WTC11 (cell line): Measurements from ENCODE around the gene ERICH6B. TPM values are rescaled to one million over a fixed set of nuclear protein-coding genes. Genes with fewer than 3 reads are reported as not detected.

ENCODE experiments used
- ATAC-seq: fragments of 200-7000 bp; cut with Tn5 transposase; 2 replicates; pipeline ENCODE4 v1.10.0; 2021; ENCODE audit warnings: mild to moderate bottlenecking, moderate library complexity
- CTCF ChIA-PET: fragments of 300-600 bp; sonication (Branson Sonifier 250); formaldehyde crosslinking; loops from one replicate; lab custom pipeline; 2021; ENCODE audit warnings: antibody characterized with exemption; lab: Charles Lee
- POLR2A ChIA-PET: fragments of 350-600 bp; sonication (Branson Sonifier 250); formaldehyde crosslinking; loops from one replicate; lab custom pipeline; 2021; ENCODE audit warnings: antibody characterized with exemption; lab: Charles Lee
- DNase-seq: peaks from one replicate; pipeline ENCODE4 v3.0.0; 2021; ENCODE audit warnings: low spot score
- H3K27ac Mint-ChIP-seq: 2 replicates; pipeline ENCODE4 v1.8.0; 2021; ENCODE audit warnings: mixed read lengths
- H3K27me3 Mint-ChIP-seq: 2 replicates; pipeline ENCODE4 v1.8.0; 2021; ENCODE audit warnings: low read depth, mild to moderate bottlenecking, moderate library complexity, mixed read lengths
- H3K36me3 Mint-ChIP-seq: 2 replicates; pipeline ENCODE4 v1.8.0; 2021; ENCODE audit warnings: mixed read lengths
- H3K4me1 Mint-ChIP-seq: 2 replicates; pipeline ENCODE4 v1.8.0; 2022; ENCODE audit warnings: mixed read lengths
- H3K4me3 Mint-ChIP-seq: 2 replicates; pipeline ENCODE4 v1.8.0; 2021; ENCODE audit warnings: mild to moderate bottlenecking, moderate library complexity, mixed read lengths
- H3K9me3 Mint-ChIP-seq: 2 replicates; pipeline ENCODE4 v1.8.0; 2021; ENCODE audit warnings: mixed read lengths
- CBFB ChIP-seq: sonication (generic); formaldehyde crosslinking; IDR thresholded peaks from 2 replicates; pipeline ENCODE4 v1.8.1; 2022; ENCODE audit warnings: mild to moderate bottlenecking, low read depth, missing genetic modification reagents
- FOXK1 ChIP-seq: sonication (generic); formaldehyde crosslinking; IDR thresholded peaks from 2 replicates; pipeline ENCODE4 v1.8.0; 2022; ENCODE audit warnings: mild to moderate bottlenecking, moderate library complexity, missing genetic modification reagents
- GRHL2 ChIP-seq: fragments of 250-450 bp; sonication (Bioruptor Pico); IDR thresholded peaks from 2 replicates; pipeline ENCODE4 v1.8.0; 2022; ENCODE audit warnings: mild to moderate bottlenecking, moderate library complexity; ENCODE audit not compliant: insufficient replicate concordance, severe bottlenecking
- GTF2I ChIP-seq: fragments of 250-450 bp; sonication (Bioruptor Pico); conservative IDR thresholded peaks from 2 replicates; pipeline ENCODE4 v1.4.0; 2021; ENCODE audit warnings: mild to moderate bottlenecking
- JAZF1 ChIP-seq: fragments of 250-450 bp; sonication (Bioruptor Pico); IDR thresholded peaks from 2 replicates; pipeline ENCODE4 v1.9.0; 2021; ENCODE audit warnings: moderate library complexity, mild to moderate bottlenecking, inconsistent platforms
- NR2C2 ChIP-seq: sonication (generic); formaldehyde crosslinking; IDR thresholded peaks from 2 replicates; pipeline ENCODE4 v1.8.0; 2022; ENCODE audit warnings: mild to moderate bottlenecking, missing genetic modification reagents
- NR3C1 ChIP-seq: sonication (generic); formaldehyde crosslinking; conservative IDR thresholded peaks from 2 replicates; pipeline ENCODE4 v1.8.1; 2023; ENCODE audit warnings: low read depth, mild to moderate bottlenecking, missing genetic modification reagents
- OVOL2 ChIP-seq: fragments of 250-450 bp; sonication (Bioruptor Pico); IDR thresholded peaks from 2 replicates; pipeline ENCODE4 v1.9.0; 2021; ENCODE audit warnings: mild to moderate bottlenecking, borderline replicate concordance
- PRRX2 ChIP-seq: fragments of 250-450 bp; sonication (Bioruptor Pico); IDR thresholded peaks from 2 replicates; pipeline ENCODE4 v1.8.0; 2021; ENCODE audit warnings: mild to moderate bottlenecking
- SP1 ChIP-seq: sonication (generic); formaldehyde crosslinking; conservative IDR thresholded peaks from 2 replicates; pipeline ENCODE4 v1.8.1; 2022; ENCODE audit warnings: missing genetic modification reagents
- TEAD1 ChIP-seq: sonication (generic); formaldehyde crosslinking; IDR thresholded peaks from 2 replicates; pipeline ENCODE4 v1.8.0; 2022; ENCODE audit warnings: mild to moderate bottlenecking, missing genetic modification reagents
- TEAD4 ChIP-seq: sonication (generic); formaldehyde crosslinking; IDR thresholded peaks from 2 replicates; pipeline ENCODE4 v1.8.0; 2022; ENCODE audit warnings: mild to moderate bottlenecking, missing genetic modification reagents
- TP53 ChIP-seq: sonication (generic); formaldehyde crosslinking; IDR thresholded peaks from 2 replicates; pipeline ENCODE4 v1.8.1; 2023; ENCODE audit warnings: mild to moderate bottlenecking, missing genetic modification reagents
- ZNF121 ChIP-seq: sonication (generic); formaldehyde crosslinking; IDR thresholded peaks from 2 replicates; pipeline ENCODE4 v1.8.0; 2023; ENCODE audit warnings: missing genetic modification reagents
- ZNF263 ChIP-seq: sonication (generic); formaldehyde crosslinking; IDR thresholded peaks from 2 replicates; pipeline ENCODE4 v1.8.1; 2022; ENCODE audit warnings: low read depth, mild to moderate bottlenecking, moderate library complexity, missing genetic modification reagents
- ZNF317 ChIP-seq: sonication (generic); formaldehyde crosslinking; IDR thresholded peaks from 2 replicates; pipeline ENCODE4 v1.8.1; 2023; ENCODE audit warnings: low read depth, mild to moderate bottlenecking, moderate library complexity, missing genetic modification reagents, borderline replicate concordance
- ZNF416 ChIP-seq: fragments of 250-450 bp; sonication (Bioruptor Pico); IDR thresholded peaks from 2 replicates; pipeline ENCODE4 v1.9.0; 2021; ENCODE audit warnings: mild to moderate bottlenecking, inconsistent platforms
- total RNA-seq: library from RNA; stranded (reverse); gene quantifications from 3 replicates; pipeline ENCODE4 v1.2.3, GENCODE V29; 2021
- TF ChIP-seq, protein P1 (sequence below): sonication (generic); formaldehyde crosslinking; IDR thresholded peaks from 2 replicates; pipeline ENCODE4 v1.8.1; 2022; ENCODE audit warnings: missing genetic modification reagents, borderline replicate concordance
- TF ChIP-seq, protein P2 (sequence below): fragments of 250-450 bp; sonication (Bioruptor Pico); IDR thresholded peaks from 2 replicates; pipeline ENCODE4 v2.1.2; 2022; ENCODE audit warnings: mild to moderate bottlenecking, moderate library complexity
- TF ChIP-seq, protein P3 (sequence below): sonication (generic); formaldehyde crosslinking; IDR thresholded peaks from 2 replicates; pipeline ENCODE4 v1.8.1; 2023; ENCODE audit warnings: mild to moderate bottlenecking, missing genetic modification reagents
- TF ChIP-seq, protein P4 (sequence below): sonication (generic); formaldehyde crosslinking; IDR thresholded peaks from 2 replicates; pipeline ENCODE4 v1.8.1; 2022; ENCODE audit warnings: low read depth, mild to moderate bottlenecking, moderate library complexity, missing genetic modification reagents, borderline replicate concordance
- TF ChIP-seq, protein P5 (sequence below): sonication (generic); formaldehyde crosslinking; IDR thresholded peaks from 2 replicates; pipeline ENCODE4 v1.8.0; 2023; ENCODE audit warnings: missing genetic modification reagents
- TF ChIP-seq, protein P6 (sequence below): fragments of 250-450 bp; sonication (Bioruptor Pico); IDR thresholded peaks from 2 replicates; pipeline ENCODE4 v1.9.0; 2021; ENCODE audit warnings: mild to moderate bottlenecking
- TF ChIP-seq, protein P7 (sequence below): sonication (generic); formaldehyde crosslinking; IDR thresholded peaks from 2 replicates; pipeline ENCODE4 v1.8.1; 2023; ENCODE audit warnings: mild to moderate bottlenecking, missing genetic modification reagents, moderate library complexity
- TF ChIP-seq, protein P8 (sequence below): sonication (generic); formaldehyde crosslinking; IDR thresholded peaks from 2 replicates; pipeline ENCODE4 v1.8.1; 2023; ENCODE audit warnings: mild to moderate bottlenecking, missing genetic modification reagents

Gene ERICH6B
- total RNA-seq, 1 experiment from 2014 or later: not detected

DNA sequence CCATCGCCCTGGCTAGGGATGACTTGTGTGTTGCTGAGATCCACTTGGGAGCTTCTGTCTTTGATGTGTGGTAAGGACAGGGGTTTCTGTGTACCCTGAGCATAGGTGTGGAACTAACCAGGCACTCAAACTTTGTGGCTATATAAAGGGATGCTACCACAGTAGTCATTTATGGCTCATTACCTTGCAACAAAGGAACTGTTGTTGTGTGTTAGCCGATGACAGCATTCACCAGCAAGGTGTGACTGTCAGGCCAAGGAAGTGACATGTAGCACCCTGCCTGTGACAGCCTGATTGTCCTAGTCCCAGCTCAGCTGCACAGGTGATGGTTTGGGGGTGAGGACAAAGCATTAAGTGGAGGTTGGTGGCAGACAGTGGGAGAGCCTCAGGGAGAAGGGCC, 77.2 kb downstream of the ERICH6B start:
- H3K4me1 Mint-ChIP-seq: no peaks in the 10 kb centered on the region
- no peaks in the 10 kb centered on the region for H3K9me3 Mint-ChIP-seq
- TF ChIP-seq CBFB (CRISPR knock-in tag) (no peak), ZNF416 (CRISPR knock-in tag) (no peak), TEAD1 (CRISPR knock-in tag) (no peak), GRHL2 (CRISPR knock-in tag) (no peak), ZNF263 (CRISPR knock-in tag) (no peak), PRRX2 (CRISPR knock-in tag) (no peak), JAZF1 (no peak), ZNF317 (CRISPR knock-in tag) (no peak), GTF2I (no peak), OVOL2 (no peak), ZNF121 (CRISPR knock-in tag) (no peak), NR2C2 (CRISPR knock-in tag) (no peak), TEAD4 (CRISPR knock-in tag) (no peak)
- TF ChIP-seq, protein P1, sequence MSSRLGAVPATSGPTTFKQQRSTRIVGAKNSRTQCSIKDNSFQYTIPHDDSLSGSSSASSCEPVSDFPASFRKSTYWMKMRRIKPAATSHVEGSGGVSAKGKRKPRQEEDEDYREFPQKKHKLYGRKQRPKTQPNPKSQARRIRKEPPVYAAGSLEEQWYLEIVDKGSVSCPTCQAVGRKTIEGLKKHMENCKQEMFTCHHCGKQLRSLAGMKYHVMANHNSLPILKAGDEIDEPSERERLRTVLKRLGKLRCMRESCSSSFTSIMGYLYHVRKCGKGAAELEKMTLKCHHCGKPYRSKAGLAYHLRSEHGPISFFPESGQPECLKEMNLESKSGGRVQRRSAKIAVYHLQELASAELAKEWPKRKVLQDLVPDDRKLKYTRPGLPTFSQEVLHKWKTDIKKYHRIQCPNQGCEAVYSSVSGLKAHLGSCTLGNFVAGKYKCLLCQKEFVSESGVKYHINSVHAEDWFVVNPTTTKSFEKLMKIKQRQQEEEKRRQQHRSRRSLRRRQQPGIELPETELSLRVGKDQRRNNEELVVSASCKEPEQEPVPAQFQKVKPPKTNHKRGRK: no peak
- TF ChIP-seq, protein P2, sequence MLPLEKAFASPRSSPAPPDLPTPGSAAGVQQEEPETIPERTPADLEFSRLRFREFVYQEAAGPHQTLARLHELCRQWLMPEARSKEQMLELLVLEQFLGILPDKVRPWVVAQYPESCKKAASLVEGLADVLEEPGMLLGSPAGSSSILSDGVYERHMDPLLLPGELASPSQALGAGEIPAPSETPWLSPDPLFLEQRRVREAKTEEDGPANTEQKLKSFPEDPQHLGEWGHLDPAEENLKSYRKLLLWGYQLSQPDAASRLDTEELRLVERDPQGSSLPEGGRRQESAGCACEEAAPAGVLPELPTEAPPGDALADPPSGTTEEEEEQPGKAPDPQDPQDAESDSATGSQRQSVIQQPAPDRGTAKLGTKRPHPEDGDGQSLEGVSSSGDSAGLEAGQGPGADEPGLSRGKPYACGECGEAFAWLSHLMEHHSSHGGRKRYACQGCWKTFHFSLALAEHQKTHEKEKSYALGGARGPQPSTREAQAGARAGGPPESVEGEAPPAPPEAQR (CRISPR knock-in tag): no peak
- TF ChIP-seq, protein P3, sequence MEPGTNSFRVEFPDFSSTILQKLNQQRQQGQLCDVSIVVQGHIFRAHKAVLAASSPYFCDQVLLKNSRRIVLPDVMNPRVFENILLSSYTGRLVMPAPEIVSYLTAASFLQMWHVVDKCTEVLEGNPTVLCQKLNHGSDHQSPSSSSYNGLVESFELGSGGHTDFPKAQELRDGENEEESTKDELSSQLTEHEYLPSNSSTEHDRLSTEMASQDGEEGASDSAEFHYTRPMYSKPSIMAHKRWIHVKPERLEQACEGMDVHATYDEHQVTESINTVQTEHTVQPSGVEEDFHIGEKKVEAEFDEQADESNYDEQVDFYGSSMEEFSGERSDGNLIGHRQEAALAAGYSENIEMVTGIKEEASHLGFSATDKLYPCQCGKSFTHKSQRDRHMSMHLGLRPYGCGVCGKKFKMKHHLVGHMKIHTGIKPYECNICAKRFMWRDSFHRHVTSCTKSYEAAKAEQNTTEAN (CRISPR knock-in tag): no peak
- TF ChIP-seq, protein P4, sequence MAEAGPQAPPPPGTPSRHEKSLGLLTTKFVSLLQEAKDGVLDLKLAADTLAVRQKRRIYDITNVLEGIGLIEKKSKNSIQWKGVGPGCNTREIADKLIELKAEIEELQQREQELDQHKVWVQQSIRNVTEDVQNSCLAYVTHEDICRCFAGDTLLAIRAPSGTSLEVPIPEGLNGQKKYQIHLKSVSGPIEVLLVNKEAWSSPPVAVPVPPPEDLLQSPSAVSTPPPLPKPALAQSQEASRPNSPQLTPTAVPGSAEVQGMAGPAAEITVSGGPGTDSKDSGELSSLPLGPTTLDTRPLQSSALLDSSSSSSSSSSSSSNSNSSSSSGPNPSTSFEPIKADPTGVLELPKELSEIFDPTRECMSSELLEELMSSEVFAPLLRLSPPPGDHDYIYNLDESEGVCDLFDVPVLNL: no peak
- TF ChIP-seq, protein P5, sequence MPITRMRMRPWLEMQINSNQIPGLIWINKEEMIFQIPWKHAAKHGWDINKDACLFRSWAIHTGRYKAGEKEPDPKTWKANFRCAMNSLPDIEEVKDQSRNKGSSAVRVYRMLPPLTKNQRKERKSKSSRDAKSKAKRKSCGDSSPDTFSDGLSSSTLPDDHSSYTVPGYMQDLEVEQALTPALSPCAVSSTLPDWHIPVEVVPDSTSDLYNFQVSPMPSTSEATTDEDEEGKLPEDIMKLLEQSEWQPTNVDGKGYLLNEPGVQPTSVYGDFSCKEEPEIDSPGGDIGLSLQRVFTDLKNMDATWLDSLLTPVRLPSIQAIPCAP (CRISPR knock-in tag): no peak
- TF ChIP-seq, protein P6, sequence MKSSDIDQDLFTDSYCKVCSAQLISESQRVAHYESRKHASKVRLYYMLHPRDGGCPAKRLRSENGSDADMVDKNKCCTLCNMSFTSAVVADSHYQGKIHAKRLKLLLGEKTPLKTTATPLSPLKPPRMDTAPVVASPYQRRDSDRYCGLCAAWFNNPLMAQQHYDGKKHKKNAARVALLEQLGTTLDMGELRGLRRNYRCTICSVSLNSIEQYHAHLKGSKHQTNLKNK (CRISPR knock-in tag): no peak
- H3K4me3 Mint-ChIP-seq: no peak overlapping the region
- no peak for DNase-seq
- ChIA-PET POLR2A (no interaction called here), CTCF (no interaction called here)
- H3K27ac Mint-ChIP-seq: no peak overlapping the region
- peaks cover 13% of the 10 kb centered on the region for H3K36me3 Mint-ChIP-seq
- H3K27me3 Mint-ChIP-seq: no peaks in the 10 kb centered on the region
- no peak for ATAC-seq

DNA sequence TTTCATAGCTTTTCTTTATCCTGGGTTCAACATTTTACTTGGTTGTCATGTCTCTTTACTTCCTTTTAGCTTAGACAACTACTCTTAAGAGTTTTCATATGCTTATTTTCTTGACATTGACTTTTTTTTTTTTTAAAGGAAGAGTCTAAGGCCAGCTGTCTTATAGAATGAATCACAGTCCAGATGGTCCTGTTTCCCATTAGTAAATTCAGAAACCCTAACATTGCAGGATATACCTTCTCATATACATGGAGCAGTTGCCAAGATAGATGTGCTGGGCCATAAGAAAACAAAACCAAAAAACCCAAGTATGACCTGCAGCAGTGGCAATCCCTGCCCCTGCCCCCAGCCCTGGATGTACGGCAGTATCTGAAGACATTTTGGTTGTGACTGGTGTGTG, 78.0 kb downstream of the ERICH6B start:
- POLR2A ChIA-PET: no interaction called here
- DNase-seq (no peak), ATAC-seq (no peak)

More for the DNA sequence above, 78.0 kb downstream of the ERICH6B start:
- Mint-ChIP-seq H3K27me3 (no peaks in the 10 kb centered on the region), H3K4me3 (no peak overlapping the region), H3K4me1 (no peaks in the 10 kb centered on the region), H3K36me3 (peaks cover 15% of the 10 kb centered on the region), H3K27ac (no peak overlapping the region), H3K9me3 (no peaks in the 10 kb centered on the region)
- CTCF ChIA-PET: no interaction called here
- TF ChIP-seq SP1 (CRISPR knock-in tag): no peak
- TF ChIP-seq NR2C2 (CRISPR knock-in tag): no peak
- TF ChIP-seq, protein P6 (CRISPR knock-in tag): no peak
- TF ChIP-seq, protein P7, sequence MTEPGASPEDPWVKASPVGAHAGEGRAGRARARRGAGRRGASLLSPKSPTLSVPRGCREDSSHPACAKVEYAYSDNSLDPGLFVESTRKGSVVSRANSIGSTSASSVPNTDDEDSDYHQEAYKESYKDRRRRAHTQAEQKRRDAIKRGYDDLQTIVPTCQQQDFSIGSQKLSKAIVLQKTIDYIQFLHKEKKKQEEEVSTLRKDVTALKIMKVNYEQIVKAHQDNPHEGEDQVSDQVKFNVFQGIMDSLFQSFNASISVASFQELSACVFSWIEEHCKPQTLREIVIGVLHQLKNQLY (CRISPR knock-in tag): no peak
- no peak for TF ChIP-seq PRRX2 (CRISPR knock-in tag)
- TF ChIP-seq NR3C1 (CRISPR knock-in tag): no peak
- no peak for TF ChIP-seq FOXK1
- TF ChIP-seq TP53: no peak
- no peak for TF ChIP-seq TEAD1 (CRISPR knock-in tag)
- no peak for TF ChIP-seq ZNF317 (CRISPR knock-in tag)
- no peak for TF ChIP-seq ZNF416 (CRISPR knock-in tag)
- TF ChIP-seq, protein P8, sequence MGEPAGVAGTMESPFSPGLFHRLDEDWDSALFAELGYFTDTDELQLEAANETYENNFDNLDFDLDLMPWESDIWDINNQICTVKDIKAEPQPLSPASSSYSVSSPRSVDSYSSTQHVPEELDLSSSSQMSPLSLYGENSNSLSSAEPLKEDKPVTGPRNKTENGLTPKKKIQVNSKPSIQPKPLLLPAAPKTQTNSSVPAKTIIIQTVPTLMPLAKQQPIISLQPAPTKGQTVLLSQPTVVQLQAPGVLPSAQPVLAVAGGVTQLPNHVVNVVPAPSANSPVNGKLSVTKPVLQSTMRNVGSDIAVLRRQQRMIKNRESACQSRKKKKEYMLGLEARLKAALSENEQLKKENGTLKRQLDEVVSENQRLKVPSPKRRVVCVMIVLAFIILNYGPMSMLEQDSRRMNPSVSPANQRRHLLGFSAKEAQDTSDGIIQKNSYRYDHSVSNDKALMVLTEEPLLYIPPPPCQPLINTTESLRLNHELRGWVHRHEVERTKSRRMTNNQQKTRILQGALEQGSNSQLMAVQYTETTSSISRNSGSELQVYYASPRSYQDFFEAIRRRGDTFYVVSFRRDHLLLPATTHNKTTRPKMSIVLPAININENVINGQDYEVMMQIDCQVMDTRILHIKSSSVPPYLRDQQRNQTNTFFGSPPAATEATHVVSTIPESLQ: no peak
